Keratinocyte (primary cell): ENCODE data around the gene CACNA1C. TPM values are rescaled to one million over a fixed set of nuclear protein-coding genes. Genes with fewer than 3 reads are reported as not detected.

Experiments used
- DNase-seq: peaks from one replicate; pipeline ENCODE4 v3.0.0-alpha.2; 2011; ENCODE audit warnings: low read depth, missing footprints, low spot score
- FAIRE-seq: peaks from 2 replicates; lab custom pipeline; 2011; peaks lifted over from hg19 to GRCh38; lab: Jason Lieb, UNC
- H2AFZ ChIP-seq: 2 replicates; pipeline ENCODE4 v1.6.0; 2012; ENCODE audit warnings: low read length, control low read depth, inconsistent platforms; ENCODE audit not compliant: control insufficient read depth
- H3K27ac ChIP-seq: 2 replicates; pipeline ENCODE4 v1.5.1; 2011; ENCODE audit warnings: low read length; ENCODE audit not compliant: control insufficient read depth, insufficient read depth
- H3K27me3 ChIP-seq: 3 replicates; pipeline ENCODE4 v1.6.0; 2011; ENCODE audit warnings: low read length; ENCODE audit not compliant: control insufficient read depth, insufficient read depth; ENCODE audit errors: extremely low read depth
- H3K36me3 ChIP-seq, 2 experiments: 2 replicates in 1 of 2; 3 replicates in 1 of 2; pipeline ENCODE4 v1.5.1; 2011; ENCODE audit warnings: low read length in 2 of 2, mild to moderate bottlenecking in 1 of 2; ENCODE audit not compliant: control insufficient read depth in 2 of 2, insufficient read depth in 2 of 2; ENCODE audit errors: extremely low read depth in 1 of 2
- H3K4me1 ChIP-seq: 3 replicates; pipeline ENCODE4 v1.5.1; 2011; ENCODE audit warnings: low read length; ENCODE audit not compliant: control insufficient read depth, insufficient read depth; ENCODE audit errors: extremely low read depth
- H3K4me2 ChIP-seq: 3 replicates; pipeline ENCODE4 v1.6.0; 2011; ENCODE audit warnings: low read depth, low read length; ENCODE audit not compliant: control insufficient read depth, insufficient read depth; ENCODE audit errors: extremely low read depth
- H3K4me3 ChIP-seq, 3 experiments: fragments of 200-600 bp in 1 of 3; sonication (generic) in 1 of 3; 2 replicates in 2 of 3; 3 replicates in 1 of 3; pipeline ENCODE4 v1.5.1; 2011 to 2016; ENCODE audit warnings: low read length in 3 of 3, mild to moderate bottlenecking in 3 of 3, control low read depth in 2 of 3, inconsistent platforms in 1 of 3, low read depth in 1 of 3, mixed read lengths in 1 of 3, mixed run types in 1 of 3, moderate library complexity in 1 of 3; ENCODE audit not compliant: control insufficient read depth in 2 of 3, insufficient read depth in 2 of 3; ENCODE audit errors: extremely low read depth in 1 of 3
- H3K79me2 ChIP-seq: 2 replicates; pipeline ENCODE4 v1.6.0; 2012; ENCODE audit warnings: low read length; ENCODE audit not compliant: control insufficient read depth, insufficient read depth
- H3K9ac ChIP-seq: 3 replicates; pipeline ENCODE4 v1.6.0; 2011; ENCODE audit warnings: low read length; ENCODE audit not compliant: control insufficient read depth, insufficient read depth; ENCODE audit errors: extremely low read depth
- H3K9me1 ChIP-seq: 3 replicates; pipeline ENCODE4 v1.6.0; 2011; ENCODE audit warnings: low read length; ENCODE audit not compliant: control insufficient read depth, insufficient read depth; ENCODE audit errors: extremely low read depth
- H3K9me3 ChIP-seq: 2 replicates; pipeline ENCODE4 v1.5.1; 2012; ENCODE audit warnings: low read depth, low read length; ENCODE audit not compliant: control insufficient read depth
- H4K20me1 ChIP-seq: 3 replicates; pipeline ENCODE4 v1.6.0; 2011; ENCODE audit warnings: low read length; ENCODE audit not compliant: control insufficient read depth, insufficient read depth; ENCODE audit errors: extremely low read depth
- CTCF ChIP-seq, 3 experiments: IDR thresholded peaks in 1 of 3; conservative IDR thresholded peaks in 1 of 3; optimal IDR thresholded peaks in 1 of 3; 2 replicates in 2 of 3; 3 replicates in 1 of 3; pipeline versions ENCODE3 to v1.5.1; 2011; ENCODE audit warnings: low read length in 3 of 3, mild to moderate bottlenecking in 3 of 3, moderate library complexity in 2 of 3, control low read depth in 1 of 3, inconsistent platforms in 1 of 3; ENCODE audit not compliant: insufficient read depth in 2 of 3; ENCODE audit errors: extremely low read depth in 1 of 3
- EZH2 ChIP-seq: IDR thresholded peaks from one replicate; pipeline ENCODE4 v1.6.1; 2012; ENCODE audit warnings: inconsistent platforms, mild to moderate bottlenecking, low read length, moderate library complexity
- dilution Hi-C: fragments of 300-500 bp; cut with MboI; formaldehyde crosslinking; loops from one replicate; pipeline ENCODE4 v1.7.0; 2020; ENCODE audit warnings: low sequenced_read_pairs; ENCODE audit not compliant: extremely low pct_ligation_motif_present
- polyA plus RNA-seq, 5 experiments: library from polyadenylated mRNA; depleted of rRNA in 3 of 5; stranded (reverse) in 3 of 5; stranded (forward) in 1 of 5; unstranded in 1 of 5; fragments of >200 nt; gene quantifications; 1 replicate in 1 of 5; 2 replicates in 3 of 5; 3 replicates in 1 of 5; pipeline versions ENCODE4 v1.2.1 to v1.2.3, GENCODE V29; 2011 to 2012; ENCODE audit warnings: missing spikeins in 2 of 5, low read depth in 1 of 5, low replicate concordance in 1 of 5

Gene CACNA1C
- polyA plus RNA-seq, 1 donor (not counting 4 experiments of a cell fraction or from before 2014, with no cell fraction given) = not detected

GRCh38 chr12:2247596-2247995 lies 194.8 kb downstream of the CACNA1C start:
- Histone ChIP-seq H3K9me3 (no peaks in the 10 kb centered on the region), H3K27ac (no peak overlapping the region), H3K79me2 (no peaks in the 10 kb centered on the region), H3K9ac (no peak overlapping the region), H3K27me3 (no peaks in the 10 kb centered on the region), H3K9me1 (no peaks in the 10 kb centered on the region), H3K4me3 (no peak overlapping the region), H3K36me3 (no peaks in the 10 kb centered on the region), H3K4me1 (no peaks in the 10 kb centered on the region), H4K20me1 (no peaks in the 10 kb centered on the region), H3K4me2 (no peak overlapping the region), H2AFZ (no peak overlapping the region)
- FAIRE-seq (no peak), DNase-seq (no peak)
- dilution Hi-C loops = no loop called here
- TF ChIP-seq CTCF (optimal IDR thresholded peaks at IDR 0.05 in 1 of 3, IDR thresholded peaks at IDR 0.05 in 1 of 3, conservative IDR thresholded peaks at IDR 0.05 in 1 of 3; ENCODE audit: extremely low read depth in 1 of 3, insufficient read depth in 2 of 3, low read length in 3 of 3) = no peak
- no peak for TF ChIP-seq EZH2

- Histone ChIP-seq H3K27ac (no peak overlapping the region), H2AFZ (no peak overlapping the region), H3K9me3 (no peaks in the 10 kb centered on the region), H3K79me2 (no peaks in the 10 kb centered on the region), H3K4me2 (no peak overlapping the region), H3K4me1 (no peaks in the 10 kb centered on the region), H3K27me3 (no peaks in the 10 kb centered on the region), H3K4me3 (no peak overlapping the region), H4K20me1 (no peaks in the 10 kb centered on the region), H3K9ac (no peak overlapping the region), H3K36me3 (no peaks in the 10 kb centered on the region), H3K9me1 (no peaks in the 10 kb centered on the region)
- dilution Hi-C loops = no loop called here
- TF ChIP-seq CTCF (optimal IDR thresholded peaks at IDR 0.05 in 1 of 3, IDR thresholded peaks at IDR 0.05 in 1 of 3, conservative IDR thresholded peaks at IDR 0.05 in 1 of 3; ENCODE audit: extremely low read depth in 1 of 3, insufficient read depth in 2 of 3, low read length in 3 of 3) (no peak), EZH2 (no peak)
- FAIRE-seq = no peak
- no peak for DNase-seq
These were observed 195.5 kb downstream of the CACNA1C start for GRCh38 chr12:2248087-2248900.
